T-cell (primary cell): ENCODE results near the gene ACAP3. TPM values are rescaled to one million over a fixed set of nuclear protein-coding genes. Genes with fewer than 3 reads are reported as not detected.
A peak's percentile ranks its signal among the peaks of the same experiment; 100 is the strongest.
"Not testable (repeated sequence)": the region's sequence is repeated elsewhere in the genome, so short reads cannot be mapped to it uniquely, and the experiment has no call there.

Source experiments
- ATAC-seq, 4 experiments: fragments of 200-7000 bp in 3 of 4; fragments of 150-1000 bp in 1 of 4; cut with Tn5 transposase; replicated peaks in 1 of 4; 1 replicate in 3 of 4; 2 replicates in 1 of 4; pipeline ENCODE4 v1.10.0; 2021; ENCODE audit warnings: moderate library complexity in 3 of 4, mild to moderate bottlenecking in 2 of 4, moderate number of reproducible peaks in 1 of 4
- CTCF ChIA-PET, 2 donors: fragments of 300-600 bp; sonication (Branson Sonifier 250); formaldehyde crosslinking; loops; one replicate each; lab custom pipeline; 2022; ENCODE audit warnings: antibody characterized with exemption in 2 of 2; lab: Charles Lee
- POLR2A ChIA-PET, 2 donors: fragments of 300-600 bp; sonication (Branson Sonifier 250); formaldehyde crosslinking; loops; one replicate each; lab custom pipeline; 2022; ENCODE audit warnings: antibody characterized with exemption in 2 of 2; lab: Charles Lee
- DNase-seq, 35 experiments: peaks; one replicate each; pipeline versions ENCODE4 v3.0.0 to v3.0.0-alpha.2; 2013 to 2023
- H3K27ac ChIP-seq: one replicate; pipeline ENCODE4 v1.5.1; 2013; ENCODE audit warnings: low read length
- H3K27me3 ChIP-seq, 2 experiments: replicated peaks in 1 of 2; 1 replicate in 1 of 2; 2 replicates in 1 of 2; pipeline versions ENCODE4 v1.6.1 to v1.7.0; 2013; ENCODE audit warnings: low read length in 1 of 2, mixed read lengths in 1 of 2; ENCODE audit not compliant: control insufficient read depth in 2 of 2, insufficient read depth in 2 of 2; ENCODE audit errors: extremely low read depth in 1 of 2
- H3K36me3 ChIP-seq, 2 donors: 1 replicate in 1 of 2; 2 replicates in 1 of 2; pipeline versions ENCODE4 v1.6.1 to v1.7.0; 2013; ENCODE audit warnings: low read length in 1 of 2; ENCODE audit not compliant: control insufficient read depth in 2 of 2, insufficient read depth in 1 of 2; ENCODE audit errors: extremely low read depth in 1 of 2
- H3K4me1 ChIP-seq, 2 experiments: 1 replicate in 1 of 2; 2 replicates in 1 of 2; pipeline versions ENCODE4 v1.6.1 to v1.7.0; 2013; ENCODE audit warnings: low read length in 2 of 2, mixed read lengths in 1 of 2; ENCODE audit not compliant: insufficient read depth in 2 of 2, control insufficient read depth in 1 of 2; ENCODE audit errors: extremely low read depth in 1 of 2
- H3K4me3 ChIP-seq, 2 donors: 1 replicate in 1 of 2; 2 replicates in 1 of 2; pipeline versions ENCODE4 v1.5.1 to v1.7.0; 2013; ENCODE audit warnings: mild to moderate bottlenecking in 2 of 2, low read length in 1 of 2, moderate library complexity in 1 of 2; ENCODE audit not compliant: control insufficient read depth in 1 of 2; ENCODE audit errors: extremely low read depth in 1 of 2
- H3K9me3 ChIP-seq: 2 replicates; pipeline ENCODE4 v1.7.0; 2013
- H3K27ac Mint-ChIP-seq, 2 donors: one replicate each; pipeline ENCODE4 v1.8.0; 2020 to 2021; ENCODE audit warnings: mild to moderate bottlenecking in 2 of 2, mixed read lengths in 2 of 2
- H3K27me3 Mint-ChIP-seq, 2 donors: one replicate each; pipeline ENCODE4 v1.8.0; 2021 to 2022; ENCODE audit warnings: mixed read lengths in 2 of 2
- H3K36me3 Mint-ChIP-seq: one replicate; pipeline ENCODE4 v1.8.0; 2021; ENCODE audit warnings: mixed read lengths
- H3K4me1 Mint-ChIP-seq, 3 donors: one replicate each; pipeline ENCODE4 v1.8.0; 2020 to 2022; ENCODE audit warnings: mixed read lengths in 3 of 3, mild to moderate bottlenecking in 1 of 3
- H3K4me3 Mint-ChIP-seq, 3 donors: one replicate each; pipeline ENCODE4 v1.8.0; 2020 to 2022; ENCODE audit warnings: mild to moderate bottlenecking in 3 of 3, mixed read lengths in 3 of 3, moderate library complexity in 3 of 3
- H3K9me3 Mint-ChIP-seq, 3 donors: one replicate each; pipeline ENCODE4 v1.8.0; 2020 to 2022; ENCODE audit warnings: mixed read lengths in 3 of 3
- WGBS: methylation state at CpG from one replicate; pipeline ENCODE4 v1.1.5; 2013; ENCODE audit warnings: missing lambda C conversion rate; ENCODE audit not compliant: insufficient coverage; 5-methylcytosine and 5-hydroxymethylcytosine counted together
- total RNA-seq, 35 experiments: library from RNA in 6 of 35; stranded (reverse) in 6 of 35; fragments of 120-200 nt in 1 of 35; gene quantifications; one replicate each; pipeline versions ENCODE4 v1.2.1 to v1.2.4 and lab custom pipeline; 2013 to 2026

The ACAP3 gene
- total RNA-seq, 5 donors from 2014 or later (not counting 1 experiment from before 2014, with no cell fraction given) = 63.0 to 107 (median 99.8) TPM

GRCh38 chr1:1253314-1253713 lies 54.4 kb downstream of the ACAP3 start:
- H3K4me1 Mint-ChIP-seq = peaks cover 17 to 24% (median 21%) of the 10 kb centered on the region in 3 donors
- CTCF ChIA-PET = no interaction called here
- DNase-seq = no peak
- POLR2A ChIA-PET = no interaction called here
- H3K27ac Mint-ChIP-seq = peak overlapping the region in 1 of 2 donors; percentile 79
- Histone ChIP-seq H3K4me3 (no peak overlapping the region), H3K36me3 (peaks cover 9 to 34% of the 10 kb centered on the region in 2 donors), H3K27ac (no peak overlapping the region), H3K27me3 (no peaks in the 10 kb centered on the region), H3K4me1 (peaks cover 12 to 24% of the 10 kb centered on the region in 2 experiments), H3K9me3 (no peaks in the 10 kb centered on the region)
- peaks cover 25% of the 10 kb centered on the region for H3K36me3 Mint-ChIP-seq
- 98% methylated on average over 11 of the region's 12 CpGs for WGBS
- H3K27me3 Mint-ChIP-seq = no peaks in the 10 kb centered on the region
- no peak for ATAC-seq
- no peaks in the 10 kb centered on the region for H3K9me3 Mint-ChIP-seq
- H3K4me3 Mint-ChIP-seq = no peak overlapping the region

GRCh38 chr1:1250786-1251284 lies 56.9 kb downstream of the ACAP3 start:
- Mint-ChIP-seq H3K27me3 (peaks cover 0 to 2% of the 10 kb centered on the region in 2 donors), H3K27ac (peak overlapping the region; percentile 87 to 88), H3K36me3 (peaks cover 16% of the 10 kb centered on the region), H3K4me1 (peaks cover 17 to 21% (median 19%) of the 10 kb centered on the region in 3 donors), H3K9me3 (no peaks in the 10 kb centered on the region), H3K4me3 (peak overlapping the region in 2 of 3 donors; percentile 13 to 60)
- ChIA-PET POLR2A (no interaction called here), CTCF (interaction anchor here (0.5 to 1.1 kb wide), 4 partner anchors 23 to 135 kb away, joined by 3 to 5 read pairs (median 4); partner anchors contain the start of genes C1orf159 (in 1 of the 2) and UBE2J2 (in 1 of the 2))
- Histone ChIP-seq H3K9me3 (no peaks in the 10 kb centered on the region), H3K4me3 (peak overlapping the region in 1 of 2 donors; percentile 10), H3K27ac (peak overlapping the region; percentile 56), H3K27me3 (peaks cover 0 to 17% of the 10 kb centered on the region in 2 experiments), H3K36me3 (peaks cover 4 to 19% of the 10 kb centered on the region in 2 donors), H3K4me1 (peaks cover 12 to 38% of the 10 kb centered on the region in 2 experiments)
- ATAC-seq (peak; percentile 87 to 99 (median 92)), DNase-seq (peak in 32 of 35 experiments; percentile 42 to 87 (median 70))
- WGBS = 25% methylated on average over 12 of the region's 16 CpGs

DNA sequence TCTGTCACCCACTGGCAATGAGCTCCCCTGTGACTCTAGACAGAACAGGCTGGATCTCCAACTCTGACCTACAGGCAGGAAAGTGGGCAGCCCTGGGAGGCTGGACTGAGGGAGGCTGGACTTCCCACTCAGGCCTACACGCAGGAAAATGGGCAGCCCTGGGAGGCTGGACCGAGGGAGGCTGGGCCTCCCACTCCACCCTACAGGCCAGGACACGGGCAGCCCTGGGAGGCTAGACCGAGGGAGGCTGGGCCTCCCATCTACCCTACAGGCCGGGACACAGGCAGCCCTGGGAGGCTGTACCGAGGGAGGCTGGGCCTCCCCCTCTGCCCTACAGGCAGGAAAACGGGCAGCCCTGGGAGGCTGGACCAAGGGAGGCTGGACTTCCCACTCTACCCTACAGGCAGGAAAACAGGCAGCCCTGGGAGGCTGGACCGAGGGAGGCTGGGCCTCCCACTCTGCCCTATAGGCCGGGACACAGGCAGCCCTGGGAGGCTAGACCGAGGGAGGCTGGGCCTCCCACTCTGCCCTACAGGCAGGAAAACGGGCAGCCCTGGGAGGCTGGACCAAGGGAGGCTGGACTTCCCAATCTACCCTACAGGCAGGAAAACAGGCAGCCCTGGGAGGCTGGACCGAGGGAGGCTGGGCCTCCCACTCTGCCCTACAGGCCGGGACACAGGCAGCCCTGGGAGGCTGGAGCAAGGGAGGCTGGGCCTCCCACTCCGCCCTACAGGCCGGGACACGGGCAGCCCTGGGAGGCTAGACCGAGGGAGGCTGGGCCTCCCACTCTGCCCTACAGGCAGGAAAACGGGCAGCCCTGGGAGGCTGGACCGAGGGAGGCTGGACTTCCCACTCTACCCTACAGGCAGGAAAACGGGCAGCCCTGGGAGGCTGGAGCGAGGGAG lies 59.5 kb downstream of the ACAP3 start:
- CTCF ChIA-PET, DNase-seq, H3K9me3 Mint-ChIP-seq, POLR2A ChIA-PET, H3K4me3 Mint-ChIP-seq, H3K36me3 Mint-ChIP-seq, H3K4me3 ChIP-seq, ATAC-seq, H3K27me3 Mint-ChIP-seq, H3K27ac Mint-ChIP-seq, H3K27ac ChIP-seq, H3K9me3 ChIP-seq, H3K36me3 ChIP-seq: not testable (repeated sequence)
- H3K4me1 ChIP-seq = peaks cover 12 to 40% of the 10 kb centered on the region in 2 experiments
- peaks cover 0 to 34% of the 10 kb centered on the region in 2 experiments for H3K27me3 ChIP-seq
- 92% methylated on average over 2 of the region's 21 CpGs for WGBS
- peaks cover 16 to 21% (median 19%) of the 10 kb centered on the region in 3 donors for H3K4me1 Mint-ChIP-seq

DNA sequence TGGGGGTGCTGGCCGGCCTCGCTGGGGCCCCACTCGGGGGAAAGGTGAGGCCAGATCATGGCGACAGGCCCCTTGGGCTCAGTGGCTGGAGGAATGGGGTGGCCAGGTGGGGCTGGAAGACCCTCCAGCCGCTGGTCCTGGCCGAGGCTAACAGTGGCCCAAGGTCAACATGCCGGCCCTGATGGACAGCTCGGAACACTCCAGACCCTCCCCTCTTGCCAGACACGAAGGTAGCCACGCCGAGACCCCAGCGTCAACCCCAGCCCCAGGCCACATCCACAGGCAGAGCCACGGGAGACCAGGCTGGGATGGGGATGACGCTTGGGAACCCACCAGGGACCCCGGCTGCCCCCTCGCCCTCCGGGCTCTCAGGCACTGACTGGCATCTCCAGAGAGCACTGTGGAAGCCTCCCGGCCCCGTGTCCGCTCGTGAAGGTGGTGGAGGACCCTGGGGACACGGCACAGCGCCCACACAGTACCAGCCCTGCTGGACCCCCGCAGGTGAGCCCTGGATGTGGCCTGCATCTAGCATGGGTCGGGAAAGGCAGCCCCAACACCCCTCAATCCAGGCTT lies 60.3 kb downstream of the ACAP3 start:
- no peak overlapping the region for H3K4me3 Mint-ChIP-seq
- Histone ChIP-seq H3K4me1 (peaks cover 12 to 40% of the 10 kb centered on the region in 2 experiments), H3K27ac (no peak overlapping the region), H3K36me3 (no peaks in the 10 kb centered on the region), H3K27me3 (peaks cover 0 to 41% of the 10 kb centered on the region in 2 experiments), H3K4me3 (no peak overlapping the region), H3K9me3 (no peaks in the 10 kb centered on the region)
- H3K9me3 Mint-ChIP-seq = no peaks in the 10 kb centered on the region
- ChIA-PET CTCF (no interaction called here), POLR2A (no interaction called here)
- H3K27ac Mint-ChIP-seq = no peak overlapping the region
- H3K36me3 Mint-ChIP-seq = no peaks in the 10 kb centered on the region
- WGBS = 80% methylated on average over 20 of the region's 25 CpGs
- H3K4me1 Mint-ChIP-seq = peaks cover 9 to 18% (median 16%) of the 10 kb centered on the region in 3 donors
- peaks cover 0 to 2% of the 10 kb centered on the region in 2 donors for H3K27me3 Mint-ChIP-seq
- ATAC-seq = no peak
- no peak for DNase-seq

DNA sequence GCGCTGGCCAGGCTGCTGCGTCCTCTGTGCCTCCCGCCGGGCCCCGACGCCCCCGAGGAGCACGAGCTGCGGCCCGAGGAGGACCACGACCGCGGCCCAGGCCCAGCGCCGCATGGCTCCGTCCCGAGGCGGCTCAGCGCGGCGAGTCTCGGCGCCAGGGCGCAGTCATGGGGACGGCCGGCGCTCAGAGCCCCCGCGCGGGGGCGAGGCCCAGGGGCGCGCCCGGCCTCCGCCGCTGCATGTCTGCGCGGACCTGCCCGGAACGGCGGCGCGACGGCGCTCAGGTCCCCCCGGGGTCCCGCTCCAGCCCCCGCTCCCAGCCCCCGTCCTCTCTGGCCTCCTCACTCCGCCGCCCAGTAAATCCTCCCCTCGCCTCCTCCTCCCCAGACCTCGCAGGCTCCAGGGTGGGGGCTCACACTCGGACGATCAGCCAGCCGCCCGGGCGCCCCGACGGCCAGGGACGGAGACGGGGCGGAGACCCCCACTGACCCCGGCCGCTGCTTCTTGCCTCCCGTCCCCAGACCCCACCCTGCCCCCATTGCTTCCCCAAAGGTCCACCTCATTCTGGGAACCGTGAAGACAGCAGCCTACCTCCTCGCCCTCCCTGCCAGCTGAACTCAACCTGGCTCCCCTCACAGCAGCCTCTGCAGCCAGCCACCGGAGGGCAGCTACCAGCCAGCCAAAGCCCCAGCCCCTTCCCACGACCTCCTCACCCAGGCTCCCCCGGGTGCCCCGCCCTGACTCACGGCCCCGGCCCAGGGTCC lies 61.0 kb downstream of the ACAP3 start, which contains the start of gene C1QTNF12:
C1QTNF12 (minus strand) TSS at position 146 of the 764 bp plus-strand sequence; CDS start at position 114, 32 bp downstream.
- POLR2A ChIA-PET = no interaction called here

More for the DNA sequence above, 61.0 kb downstream of the ACAP3 start, which contains the start of gene C1QTNF12:
- Histone ChIP-seq H3K27ac (no peak within 1 kb of the TSS), H3K27me3 (peaks cover 0 to 48% of the 10 kb centered on the region in 2 experiments), H3K36me3 (no peaks in the 10 kb centered on the region), H3K4me1 (peaks cover 12 to 40% of the 10 kb centered on the region in 2 experiments), H3K9me3 (no peaks in the 10 kb centered on the region), H3K4me3 (no peak within 1 kb of the TSS)
- H3K9me3 Mint-ChIP-seq = no peaks in the 10 kb centered on the region
- no peak within 1 kb of the TSS for H3K4me3 Mint-ChIP-seq
- H3K4me1 Mint-ChIP-seq = peaks cover 9 to 16% (median 13%) of the 10 kb centered on the region in 3 donors
- CTCF ChIA-PET = no interaction called here
- 5% methylated on average over 68 of the region's 74 CpGs for WGBS
- no peak for ATAC-seq
- no peaks in the 10 kb centered on the region for H3K36me3 Mint-ChIP-seq
- H3K27ac Mint-ChIP-seq = no peak within 1 kb of the TSS
- peaks cover 0 to 2% of the 10 kb centered on the region in 2 donors for H3K27me3 Mint-ChIP-seq
- DNase-seq = no peak
